ENCODE results near the gene ZMIZ1. TPM values are rescaled to one million over a fixed set of nuclear protein-coding genes. Genes with fewer than 3 reads are reported as not detected.

Gene ZMIZ1
- polyA plus RNA-seq, 3 donors, result 3.3 to 64.6 (median 8.9) TPM

DNA sequence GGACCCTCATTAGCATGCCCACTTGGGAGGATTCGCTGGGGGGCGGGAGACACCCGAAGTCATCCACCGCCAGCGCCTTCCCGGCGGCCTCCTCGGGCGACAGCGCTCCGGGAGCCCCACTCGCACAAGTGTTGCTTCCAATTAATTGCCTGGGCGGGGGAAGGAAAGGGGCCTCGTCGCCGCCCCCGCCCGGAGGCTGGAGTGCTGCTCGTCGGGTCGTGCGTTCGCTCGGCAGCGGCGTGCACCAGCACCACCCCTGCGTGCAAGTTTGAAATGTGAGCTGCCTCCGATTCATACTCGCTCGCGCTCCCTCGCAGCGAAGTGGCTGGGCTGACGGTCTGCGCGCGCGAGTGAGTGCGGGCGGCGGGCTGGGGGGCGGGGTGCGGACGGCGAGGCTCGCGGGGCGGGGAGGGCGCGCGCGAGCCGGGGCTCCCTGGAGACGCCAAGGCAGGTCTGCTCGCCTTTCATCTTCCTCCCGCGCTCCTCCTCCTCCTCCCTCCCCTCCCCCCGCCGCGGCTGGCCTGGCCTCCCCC lies 173.9 kb downstream of the ZMIZ1 start:
- peak overlapping the region; percentile 87 to 95 for H3K27ac ChIP-seq (ENCODE audit: low read depth in 1 of 2, low read length in 2 of 2)
- WGBS (ENCODE audit: insufficient coverage), result 0% methylated on average over 42 of the region's 60 CpGs

More for the DNA sequence above, 173.9 kb downstream of the ZMIZ1 start:
- Histone ChIP-seq H3K4me3 (replicated peaks in 1 of 3; ENCODE audit: low read depth in 2 of 3, low read length in 3 of 3) (peak overlapping the region; percentile 51 to 75 (median 57)), H3K36me3 (replicated peaks in 1 of 2; ENCODE audit: control insufficient read depth in 1 of 2, insufficient read depth in 2 of 2, low read length in 2 of 2) (no peaks in the 10 kb centered on the region), H3K4me2 (replicated peaks; ENCODE audit: extremely low read depth, low read length, poor library complexity, severe bottlenecking) (peak overlapping the region; percentile 75), H3K4me1 (ENCODE audit: control insufficient read depth in 1 of 2, insufficient read depth in 2 of 2, low read length in 2 of 2) (peaks cover 82 to 88% of the 10 kb centered on the region in 2 donors), H4K20me1 (ENCODE audit: insufficient read depth, low read length) (peaks cover 41% of the 10 kb centered on the region), H3K9ac (ENCODE audit: insufficient read depth, low read length, poor library complexity, severe bottlenecking) (peak overlapping the region; percentile 95), H3K9me3 (replicated peaks in 1 of 2; ENCODE audit: control insufficient read depth in 1 of 2, insufficient read depth in 1 of 2, low read length in 2 of 2) (no peaks in the 10 kb centered on the region), H2AFZ (ENCODE audit: insufficient read depth, low read depth, low read length, poor library complexity, severe bottlenecking) (no peak overlapping the region), H3K27me3 (ENCODE audit: control insufficient read depth in 2 of 2, insufficient read depth in 2 of 2, low read length in 2 of 2) (no peaks in the 10 kb centered on the region), H3K79me2 (ENCODE audit: insufficient read depth, low read length) (peaks cover 62% of the 10 kb centered on the region)
- peaks cover 0 to 2% (median 0%) of the 10 kb centered on the region in 7 donors for H3K9me3 Mint-ChIP-seq
- H3K27me3 Mint-ChIP-seq (ENCODE audit: low read depth in 3 of 3), result peaks cover 0 to 2% (median 0%) of the 10 kb centered on the region in 3 donors
- no peak for TF ChIP-seq CTCF (IDR thresholded peaks at IDR 0.05)
- DNase-seq, result peak; percentile 49 to 68 (median 61)
- peak overlapping the region; percentile 68 to 79 for H3K4me3 Mint-ChIP-seq
- H3K27ac Mint-ChIP-seq, result peak overlapping the region in 6 of 7 donors; percentile 8 to 98 (median 89)
- H3K4me1 Mint-ChIP-seq, result peaks cover 82% of the 10 kb centered on the region
- peaks cover 48 to 57% of the 10 kb centered on the region in 2 donors for H3K36me3 Mint-ChIP-seq
- intact Hi-C loops (cut with micrococcal nuclease), result loop anchor here (10.0 kb wide), 4 partner anchors 52 to 268 kb away; partner anchors contain the start of gene ZCCHC24 (in 1 of the 2)
